DMS 273 (cell line): ENCODE measurements around the gene OR1J2.

Experiments used
- DNase-seq: peaks from one replicate; lab custom pipeline; 2025; ENCODE audit not compliant: unreplicated experiment; lab: John Stamatoyannopoulos, UW

OR1J2 gene

GRCh38 chr9:122546196-122546595 lies 35.6 kb downstream of the OR1J2 start:
- DNase-seq = no peak

- no peak for DNase-seq
These were observed 40.8 kb downstream of the OR1J2 start for GRCh38 chr9:122551371-122551770.

DNA sequence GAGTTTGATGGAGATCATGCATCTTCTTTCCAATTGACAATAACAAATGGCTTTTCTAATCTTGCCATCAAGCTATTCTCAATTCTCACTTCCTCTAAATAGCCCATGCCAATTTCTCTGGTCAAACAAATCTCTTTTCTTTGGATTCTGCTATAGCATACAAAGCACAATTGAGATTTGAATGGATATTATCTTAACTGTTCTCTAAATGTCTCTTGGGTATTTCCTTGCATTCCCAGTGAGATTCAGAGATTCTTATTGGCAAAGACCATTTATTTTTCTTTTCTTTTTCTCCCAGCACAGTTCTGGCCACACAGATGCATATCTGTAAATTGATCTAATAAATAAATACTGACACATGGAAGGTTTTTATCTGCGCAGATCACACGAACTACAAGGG lies 42.2 kb downstream of the OR1J2 start, which contains the start of gene OR1N2:
OR1N2 (plus strand) TSS at position 301 of the 400 bp plus-strand sequence. CDS start 100 bp downstream, outside the sequence.
- DNase-seq = no peak
